Glutamatergic neuron (in vitro differentiated cells): ENCODE measurements around the gene GLMP. TPM values are rescaled to one million over a fixed set of nuclear protein-coding genes. Genes with fewer than 3 reads are reported as not detected.

ENCODE experiments used
- DNase-seq: peaks from one replicate; pipeline ENCODE4 v3.0.0; 2022
- H3K27ac Mint-ChIP-seq: one replicate; pipeline ENCODE4 v1.8.0; 2020; ENCODE audit warnings: mild to moderate bottlenecking, mixed read lengths, inconsistent platforms; ENCODE audit not compliant: unreplicated experiment
- H3K27me3 Mint-ChIP-seq: one replicate; pipeline ENCODE4 v1.8.0; 2020; ENCODE audit warnings: mild to moderate bottlenecking, moderate library complexity, mixed read lengths, inconsistent platforms; ENCODE audit not compliant: unreplicated experiment
- H3K36me3 Mint-ChIP-seq: one replicate; pipeline ENCODE4 v1.8.0; 2020; ENCODE audit warnings: mild to moderate bottlenecking, mixed read lengths, inconsistent platforms; ENCODE audit not compliant: unreplicated experiment
- H3K4me1 Mint-ChIP-seq: one replicate; pipeline ENCODE4 v1.8.0; 2020; ENCODE audit warnings: mild to moderate bottlenecking, low read depth, mixed read lengths, inconsistent platforms; ENCODE audit not compliant: unreplicated experiment
- H3K4me3 Mint-ChIP-seq: one replicate; pipeline ENCODE4 v1.8.0; 2020; ENCODE audit warnings: mild to moderate bottlenecking, mixed read lengths, inconsistent platforms; ENCODE audit not compliant: unreplicated experiment
- H3K9me3 Mint-ChIP-seq: one replicate; pipeline ENCODE4 v1.8.0; 2020; ENCODE audit warnings: mild to moderate bottlenecking, moderate library complexity, mixed read lengths, inconsistent platforms; ENCODE audit not compliant: unreplicated experiment
- CTCF ChIP-seq: fragments of 200-600 bp; sonication (generic); IDR thresholded peaks from one replicate; pipeline ENCODE4 v1.5.0; 2021; ENCODE audit not compliant: partially characterized antibody, unreplicated experiment
- long read RNA-seq: library from polyadenylated mRNA; unstranded; transcript quantifications from one replicate; pipeline ENCODE4 v2.0.0, GENCODE V29; 2020; ENCODE audit not compliant: unreplicated experiment
- total RNA-seq: library from RNA; stranded (reverse); fragmentation: NEBNext Ultra II Directional; extraction: Animal tissue kit (Norgen Biotek cat#: 25700); gene quantifications from one replicate; pipeline ENCODE4 v1.2.1, GENCODE V29; 2021; ENCODE audit not compliant: unreplicated experiment

Gene GLMP, protein sequence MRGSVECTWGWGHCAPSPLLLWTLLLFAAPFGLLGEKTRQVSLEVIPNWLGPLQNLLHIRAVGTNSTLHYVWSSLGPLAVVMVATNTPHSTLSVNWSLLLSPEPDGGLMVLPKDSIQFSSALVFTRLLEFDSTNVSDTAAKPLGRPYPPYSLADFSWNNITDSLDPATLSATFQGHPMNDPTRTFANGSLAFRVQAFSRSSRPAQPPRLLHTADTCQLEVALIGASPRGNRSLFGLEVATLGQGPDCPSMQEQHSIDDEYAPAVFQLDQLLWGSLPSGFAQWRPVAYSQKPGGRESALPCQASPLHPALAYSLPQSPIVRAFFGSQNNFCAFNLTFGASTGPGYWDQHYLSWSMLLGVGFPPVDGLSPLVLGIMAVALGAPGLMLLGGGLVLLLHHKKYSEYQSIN
- total RNA-seq = 35.4 TPM
- long read RNA-seq, transcript GLMP-215 (5 exons, 1,364 nt) = minor isoform, 8 of 23 reads
- long read RNA-seq, transcript GLMP-201 (6 exons, 1,604 nt) = major isoform, 10 of 23 reads
- long read RNA-seq, partial matches to known transcripts = 2 of 23 reads
- long read RNA-seq, other reads (novel, unspliced or antisense) = 3 of 23 reads

DNA sequence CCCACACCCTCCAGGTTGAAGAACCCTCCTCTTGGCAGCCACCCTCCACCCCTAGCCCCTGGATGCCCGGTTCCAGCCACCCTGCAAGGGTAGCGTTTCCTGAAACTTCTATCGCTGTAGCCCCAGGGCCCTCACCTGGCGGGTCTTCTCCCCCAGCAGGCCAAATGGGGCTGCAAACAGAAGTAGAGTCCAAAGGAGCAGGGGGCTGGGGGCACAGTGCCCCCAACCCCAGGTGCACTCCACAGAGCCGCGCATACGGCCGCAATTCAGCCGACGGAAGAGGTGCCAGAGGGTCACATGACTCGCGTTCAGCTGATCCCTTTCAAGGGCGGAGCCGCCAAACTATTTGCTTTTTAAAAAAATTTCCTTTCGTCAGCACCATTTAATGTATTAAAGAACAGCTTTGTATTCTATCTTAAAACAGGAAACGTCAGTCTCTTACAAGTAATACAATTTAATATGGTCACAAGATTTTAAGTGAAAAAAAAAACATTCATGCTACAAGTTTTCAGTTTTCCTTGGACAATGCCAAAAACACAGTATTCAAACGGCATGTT, at the start of gene GLMP:
Gene GLMP (minus strand): TSS at position 289 of the 557 bp plus-strand sequence. CDS start 34 bp downstream, at position 255.
- no peak for TF ChIP-seq CTCF
- Mint-ChIP-seq H3K4me3 (peak within 1 kb of the TSS; percentile 89), H3K4me1 (peaks cover 9% of the 10 kb centered on the region), H3K9me3 (peaks cover 3% of the 10 kb centered on the region), H3K27ac (peak within 1 kb of the TSS; percentile 75), H3K36me3 (no peaks in the 10 kb centered on the region), H3K27me3 (peaks cover 3% of the 10 kb centered on the region)
- DNase-seq = peak; percentile 43

DNA sequence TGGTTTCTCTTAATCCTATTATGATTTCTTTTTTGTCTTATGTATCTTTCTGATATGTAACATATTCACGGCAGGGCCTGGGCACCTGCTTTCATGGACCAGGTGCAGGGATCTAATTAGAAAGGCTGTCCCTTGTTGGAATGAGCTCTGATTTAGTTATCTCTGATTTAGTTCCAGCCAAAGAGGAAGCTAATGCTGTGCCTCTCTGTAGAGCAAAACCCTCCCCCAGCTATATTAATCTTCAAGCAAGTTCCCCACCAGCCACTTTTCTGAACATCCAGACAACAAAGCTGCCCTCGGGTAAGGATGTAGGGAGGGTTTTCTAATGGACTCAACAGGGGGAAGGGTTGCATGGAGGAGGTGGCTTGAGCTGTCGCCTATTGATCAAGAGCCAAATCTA, 48.9 kb upstream of the GLMP start:
- no peaks in the 10 kb centered on the region for H3K36me3 Mint-ChIP-seq
- H3K4me1 Mint-ChIP-seq = peaks cover 36% of the 10 kb centered on the region
- TF ChIP-seq CTCF = no peak
- peak overlapping the region; percentile 36 for H3K4me3 Mint-ChIP-seq
- no peak for DNase-seq
- H3K27me3 Mint-ChIP-seq = peaks cover 3% of the 10 kb centered on the region
- peak overlapping the region; percentile 41 for H3K27ac Mint-ChIP-seq
- peaks cover 2% of the 10 kb centered on the region for H3K9me3 Mint-ChIP-seq

GRCh38 chr1:156342166-156342955, 46.9 kb upstream of the GLMP start:
- Mint-ChIP-seq H3K27me3 (peaks cover 3% of the 10 kb centered on the region), H3K4me3 (peak overlapping the region; percentile 1), H3K27ac (peak overlapping the region; percentile 69), H3K4me1 (peaks cover 37% of the 10 kb centered on the region), H3K9me3 (peaks cover 4% of the 10 kb centered on the region), H3K36me3 (no peaks in the 10 kb centered on the region)
- DNase-seq = no peak
- no peak for TF ChIP-seq CTCF

- peak; percentile 99 for DNase-seq
- Mint-ChIP-seq H3K36me3 (no peaks in the 10 kb centered on the region), H3K27me3 (peaks cover 4% of the 10 kb centered on the region), H3K4me3 (peak within 1 kb of the TSS; percentile 100), H3K27ac (peak within 1 kb of the TSS; percentile 97), H3K4me1 (peaks cover 33% of the 10 kb centered on the region), H3K9me3 (peaks cover 4% of the 10 kb centered on the region)
- no peak for TF ChIP-seq CTCF
Measured at GRCh38 chr1:156338180-156338976, 42.9 kb upstream of the GLMP start, which contains the start of the genes CCT3 and TSACC. CCT3 (minus strand) TSS chr1:156338292; CDS start chr1:156338184, 108 bp downstream. TSACC (plus strand) TSS chr1:156338526; CDS start chr1:156339758, 1,232 bp downstream.
